ENCODE measurements around the gene LTBP1. TPM values are rescaled to one million over a fixed set of nuclear protein-coding genes. Genes with fewer than 3 reads are reported as not detected.

Gene LTBP1
- total RNA-seq, 1 donor from 2014 or later = 48.4 TPM

- intact Hi-C loops (cut with DNase I) = no loop called here
- H3K27ac ChIP-seq = no peak overlapping the region
- TF ChIP-seq POLR2A (IDR thresholded peaks at IDR 0.05) (no peak), POLR2AphosphoS5 (IDR thresholded peaks at IDR 0.05; ENCODE audit: insufficient read depth in 1 of 2, low read depth in 1 of 2) (no peak)
- TF ChIP-seq, protein P1, sequence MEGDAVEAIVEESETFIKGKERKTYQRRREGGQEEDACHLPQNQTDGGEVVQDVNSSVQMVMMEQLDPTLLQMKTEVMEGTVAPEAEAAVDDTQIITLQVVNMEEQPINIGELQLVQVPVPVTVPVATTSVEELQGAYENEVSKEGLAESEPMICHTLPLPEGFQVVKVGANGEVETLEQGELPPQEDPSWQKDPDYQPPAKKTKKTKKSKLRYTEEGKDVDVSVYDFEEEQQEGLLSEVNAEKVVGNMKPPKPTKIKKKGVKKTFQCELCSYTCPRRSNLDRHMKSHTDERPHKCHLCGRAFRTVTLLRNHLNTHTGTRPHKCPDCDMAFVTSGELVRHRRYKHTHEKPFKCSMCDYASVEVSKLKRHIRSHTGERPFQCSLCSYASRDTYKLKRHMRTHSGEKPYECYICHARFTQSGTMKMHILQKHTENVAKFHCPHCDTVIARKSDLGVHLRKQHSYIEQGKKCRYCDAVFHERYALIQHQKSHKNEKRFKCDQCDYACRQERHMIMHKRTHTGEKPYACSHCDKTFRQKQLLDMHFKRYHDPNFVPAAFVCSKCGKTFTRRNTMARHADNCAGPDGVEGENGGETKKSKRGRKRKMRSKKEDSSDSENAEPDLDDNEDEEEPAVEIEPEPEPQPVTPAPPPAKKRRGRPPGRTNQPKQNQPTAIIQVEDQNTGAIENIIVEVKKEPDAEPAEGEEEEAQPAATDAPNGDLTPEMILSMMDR (IDR thresholded peaks at IDR 0.05) = no peak
These were observed 62.0 kb downstream of the LTBP1 start for GRCh38 chr2:33008716-33009115.

GRCh38 chr2:33009249-33009648 is 62.5 kb downstream of the LTBP1 start:
- DNase-seq (ENCODE audit: extremely low spot score in 2 of 2) = no peak
- intact Hi-C loops (cut with DNase I) = no loop called here
- TF ChIP-seq POLR2A (IDR thresholded peaks at IDR 0.05) = no peak
- TF ChIP-seq, protein P1 (IDR thresholded peaks at IDR 0.05) = no peak
- TF ChIP-seq POLR2AphosphoS5 (IDR thresholded peaks at IDR 0.05; ENCODE audit: insufficient read depth in 1 of 2, low read depth in 1 of 2) = no peak

More at GRCh38 chr2:33008716-33009115, 62.0 kb downstream of the LTBP1 start:
- Histone ChIP-seq H3K27me3 (no peaks in the 10 kb centered on the region), H3K9me3 (no peaks in the 10 kb centered on the region), H3K4me1 (peaks cover 3% of the 10 kb centered on the region), H3K36me3 (no peaks in the 10 kb centered on the region), H3K4me3 (no peak overlapping the region)
- peak in 1 of 2 donors; percentile 70 for DNase-seq (ENCODE audit: extremely low spot score in 2 of 2)

DNA sequence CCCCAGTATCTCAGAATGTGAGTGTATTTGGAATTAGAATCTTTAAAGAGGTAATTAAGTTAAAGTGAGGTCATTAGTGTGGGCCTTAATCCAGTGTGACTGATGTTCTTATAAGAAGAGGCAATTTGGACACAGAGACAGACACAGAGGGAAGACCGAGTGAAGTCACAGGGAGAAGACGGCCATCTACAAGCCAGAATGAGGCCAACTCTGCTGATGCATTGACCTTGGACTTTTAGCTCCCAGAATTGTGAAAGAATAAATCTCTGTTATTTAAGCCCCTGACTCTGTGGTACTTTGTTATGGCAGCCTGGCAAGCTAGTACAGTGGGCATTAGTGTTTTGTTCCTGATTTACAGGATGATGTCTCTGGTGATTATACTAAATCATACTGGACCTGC is 64.6 kb downstream of the LTBP1 start:
- TF ChIP-seq POLR2AphosphoS5 (IDR thresholded peaks at IDR 0.05; ENCODE audit: insufficient read depth in 1 of 2, low read depth in 1 of 2) = no peak
- TF ChIP-seq, protein P1 (IDR thresholded peaks at IDR 0.05) = no peak
- TF ChIP-seq POLR2A (IDR thresholded peaks at IDR 0.05) = no peak
- DNase-seq (ENCODE audit: extremely low spot score in 2 of 2) = no peak
- Histone ChIP-seq H3K36me3 (no peaks in the 10 kb centered on the region), H3K27me3 (no peaks in the 10 kb centered on the region), H3K9me3 (no peaks in the 10 kb centered on the region), H3K4me3 (no peak overlapping the region), H3K27ac (no peak overlapping the region), H3K4me1 (peaks cover 23% of the 10 kb centered on the region)
- intact Hi-C loops (cut with DNase I) = no loop called here

More at GRCh38 chr2:33009249-33009648, 62.5 kb downstream of the LTBP1 start:
- no peaks in the 10 kb centered on the region for H3K9me3 ChIP-seq
- H3K27me3 ChIP-seq = no peaks in the 10 kb centered on the region
- no peaks in the 10 kb centered on the region for H3K36me3 ChIP-seq
- no peak overlapping the region for H3K27ac ChIP-seq
- H3K4me3 ChIP-seq = no peak overlapping the region
- H3K4me1 ChIP-seq = peaks cover 8% of the 10 kb centered on the region

DNA sequence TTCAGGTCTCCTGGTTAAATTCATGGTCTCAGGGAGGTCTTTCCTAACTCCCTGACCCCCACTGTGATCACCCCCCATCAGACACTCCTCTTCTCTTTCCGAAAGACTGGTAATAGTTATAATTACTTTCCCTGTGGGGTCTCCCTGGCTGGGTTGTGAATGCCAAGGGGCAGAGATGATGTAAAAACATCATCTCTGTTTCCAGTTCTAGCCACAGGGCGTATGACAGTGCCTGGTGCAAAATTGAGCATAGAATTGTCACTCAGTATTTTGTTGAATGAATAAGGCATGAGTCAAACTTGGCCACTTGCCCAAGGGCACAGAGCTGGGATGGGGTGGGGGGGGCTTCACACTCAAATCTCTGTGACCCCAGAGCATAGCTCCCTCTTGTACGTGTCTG is 65.2 kb downstream of the LTBP1 start:
- H3K36me3 ChIP-seq = no peaks in the 10 kb centered on the region
- DNase-seq (ENCODE audit: extremely low spot score in 2 of 2) = no peak
- no peak for TF ChIP-seq POLR2A (IDR thresholded peaks at IDR 0.05)
- TF ChIP-seq, protein P1 (IDR thresholded peaks at IDR 0.05) = no peak
- TF ChIP-seq POLR2AphosphoS5 (IDR thresholded peaks at IDR 0.05; ENCODE audit: insufficient read depth in 1 of 2, low read depth in 1 of 2) = no peak
- no peaks in the 10 kb centered on the region for H3K27me3 ChIP-seq
- intact Hi-C loops (cut with DNase I) = no loop called here
- H3K4me3 ChIP-seq = no peak overlapping the region
- H3K9me3 ChIP-seq = no peaks in the 10 kb centered on the region
- peaks cover 23% of the 10 kb centered on the region for H3K4me1 ChIP-seq
- no peak overlapping the region for H3K27ac ChIP-seq

DNA sequence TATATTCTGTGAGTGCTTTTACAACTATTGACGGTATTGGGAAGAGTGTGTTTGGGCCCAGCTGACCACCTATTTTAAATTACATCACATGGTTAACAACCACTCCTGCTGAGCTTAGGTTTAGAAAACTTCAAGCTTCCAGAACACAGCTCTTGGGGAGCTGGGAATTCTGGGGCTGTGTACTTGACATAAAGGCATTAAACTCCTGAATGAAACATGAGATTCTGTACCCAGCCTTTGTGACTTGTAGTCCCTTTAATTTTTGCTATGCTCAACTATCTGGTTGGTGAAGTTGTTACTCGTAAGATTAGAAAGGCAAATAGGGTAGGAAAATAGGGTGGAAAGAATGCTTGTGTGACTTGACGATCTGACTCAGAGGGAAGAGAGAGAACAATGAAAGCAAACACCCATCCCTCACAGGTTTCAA is 66.9 kb downstream of the LTBP1 start:
- H3K4me3 ChIP-seq = no peak overlapping the region
- no peaks in the 10 kb centered on the region for H3K9me3 ChIP-seq
- no peaks in the 10 kb centered on the region for H3K27me3 ChIP-seq
- no peak for DNase-seq (ENCODE audit: extremely low spot score in 2 of 2)
- TF ChIP-seq, protein P1 (IDR thresholded peaks at IDR 0.05) = no peak
- TF ChIP-seq POLR2A (IDR thresholded peaks at IDR 0.05) (no peak), POLR2AphosphoS5 (IDR thresholded peaks at IDR 0.05; ENCODE audit: insufficient read depth in 1 of 2, low read depth in 1 of 2) (no peak)
- intact Hi-C loops (cut with DNase I) = no loop called here
- no peak overlapping the region for H3K27ac ChIP-seq
- peaks cover 23% of the 10 kb centered on the region for H3K4me1 ChIP-seq
- H3K36me3 ChIP-seq = no peaks in the 10 kb centered on the region

Data from vagina (tissue), 2 donors.